ENCODE data around the gene MIOX. TPM values are rescaled to one million over a fixed set of nuclear protein-coding genes. Genes with fewer than 3 reads are reported as not detected.

MIOX gene
- total RNA-seq, 4 donors from 2014 or later: not detected

DNA sequence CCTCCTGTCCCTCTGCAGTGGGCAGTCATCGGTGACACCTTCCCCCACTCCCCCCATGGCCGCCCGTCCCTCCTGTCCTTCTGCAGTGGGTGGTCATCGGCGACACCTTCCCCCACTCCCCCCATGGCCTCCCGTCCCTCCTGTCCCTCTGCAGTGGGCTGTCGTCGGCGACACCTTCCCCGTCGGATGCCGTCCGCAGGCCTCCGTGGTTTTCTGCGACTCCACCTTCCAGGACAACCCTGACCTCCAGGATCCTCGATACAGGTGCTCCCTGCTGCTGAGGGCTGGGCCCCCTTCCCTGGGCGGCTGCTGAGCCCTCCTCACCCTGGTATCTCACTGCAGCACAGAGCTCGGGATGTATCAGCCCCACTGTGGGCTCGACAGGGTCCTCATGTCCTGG, 2.2 kb downstream of the MIOX start:
- TF ChIP-seq, protein P1, sequence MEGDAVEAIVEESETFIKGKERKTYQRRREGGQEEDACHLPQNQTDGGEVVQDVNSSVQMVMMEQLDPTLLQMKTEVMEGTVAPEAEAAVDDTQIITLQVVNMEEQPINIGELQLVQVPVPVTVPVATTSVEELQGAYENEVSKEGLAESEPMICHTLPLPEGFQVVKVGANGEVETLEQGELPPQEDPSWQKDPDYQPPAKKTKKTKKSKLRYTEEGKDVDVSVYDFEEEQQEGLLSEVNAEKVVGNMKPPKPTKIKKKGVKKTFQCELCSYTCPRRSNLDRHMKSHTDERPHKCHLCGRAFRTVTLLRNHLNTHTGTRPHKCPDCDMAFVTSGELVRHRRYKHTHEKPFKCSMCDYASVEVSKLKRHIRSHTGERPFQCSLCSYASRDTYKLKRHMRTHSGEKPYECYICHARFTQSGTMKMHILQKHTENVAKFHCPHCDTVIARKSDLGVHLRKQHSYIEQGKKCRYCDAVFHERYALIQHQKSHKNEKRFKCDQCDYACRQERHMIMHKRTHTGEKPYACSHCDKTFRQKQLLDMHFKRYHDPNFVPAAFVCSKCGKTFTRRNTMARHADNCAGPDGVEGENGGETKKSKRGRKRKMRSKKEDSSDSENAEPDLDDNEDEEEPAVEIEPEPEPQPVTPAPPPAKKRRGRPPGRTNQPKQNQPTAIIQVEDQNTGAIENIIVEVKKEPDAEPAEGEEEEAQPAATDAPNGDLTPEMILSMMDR (IDR thresholded peaks at IDR 0.05; ENCODE audit: low read depth): no peak

DNA sequence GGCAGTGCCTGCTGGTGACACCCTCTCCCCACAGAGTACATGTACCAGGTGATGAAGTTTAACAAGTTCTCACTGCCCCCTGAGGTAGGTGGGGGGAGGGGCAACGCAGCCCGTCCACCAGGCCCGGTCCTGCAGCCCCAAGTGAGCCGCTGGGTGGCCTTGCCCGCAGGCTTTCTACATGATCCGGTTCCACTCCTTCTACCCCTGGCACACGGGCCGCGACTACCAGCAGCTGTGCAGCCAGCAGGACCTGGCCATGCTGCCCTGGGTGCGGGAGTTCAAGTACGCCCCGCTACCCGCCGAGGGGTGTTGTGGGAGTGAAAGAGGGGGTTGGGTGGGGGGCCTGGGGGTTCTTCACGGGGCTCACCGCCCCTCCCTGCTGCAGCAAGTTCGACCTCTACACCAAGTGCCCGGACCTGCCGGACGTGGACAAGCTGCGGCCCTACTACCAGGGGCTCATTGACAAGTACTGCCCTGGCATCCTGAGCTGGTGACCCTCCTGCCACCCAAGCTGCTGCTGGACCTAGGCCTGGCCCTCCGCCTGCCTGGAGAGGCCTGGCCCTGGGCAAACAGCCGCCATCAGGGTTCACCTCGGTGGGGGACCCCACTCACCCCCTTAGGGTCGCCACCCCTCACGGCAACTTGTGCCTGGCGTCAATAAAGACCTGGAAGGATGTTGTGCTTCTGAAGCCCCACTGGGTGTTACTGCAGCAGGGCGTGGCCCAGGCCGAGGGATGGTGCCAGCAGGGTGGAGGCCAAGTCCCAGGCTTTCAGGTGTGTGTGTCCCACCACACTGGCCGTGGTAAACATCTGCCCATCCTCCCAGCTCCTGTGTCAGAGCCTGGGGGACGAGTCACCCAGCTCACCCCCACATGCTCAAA, 2.9 kb downstream of the MIOX start:
- TF ChIP-seq, protein P1 (IDR thresholded peaks at IDR 0.05; ENCODE audit: low read depth): no peak

GRCh38 chr22:50490531-50491308, 4.1 kb downstream of the MIOX start:
- TF ChIP-seq, protein P1 (IDR thresholded peaks at IDR 0.05; ENCODE audit: low read depth): no peak

- TF ChIP-seq, protein P1 (IDR thresholded peaks at IDR 0.05; ENCODE audit: low read depth): no peak
Observed at GRCh38 chr22:50497093-50497492, 10.4 kb downstream of the MIOX start.

GRCh38 chr22:50498322-50498890, 11.7 kb downstream of the MIOX start:
- TF ChIP-seq, protein P1 (IDR thresholded peaks at IDR 0.05; ENCODE audit: low read depth): no peak

DNA sequence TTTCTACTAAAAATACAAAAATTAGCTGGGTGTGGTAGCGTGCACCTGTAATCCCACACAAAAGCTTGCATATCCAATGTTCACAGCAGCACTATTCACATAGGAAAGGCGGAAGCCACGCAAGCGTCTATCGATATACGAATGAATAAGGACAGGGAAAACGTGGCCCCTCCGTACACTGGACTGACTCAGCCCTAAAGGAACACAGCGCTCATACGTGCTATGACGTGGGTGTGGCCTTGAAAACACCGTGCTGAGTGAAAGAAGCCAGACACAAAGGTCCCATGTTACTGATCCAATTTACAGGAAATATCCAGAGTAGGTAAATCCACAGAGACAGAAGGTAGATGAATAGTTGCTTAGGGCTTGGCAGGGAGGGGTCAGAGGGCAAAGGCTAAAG, 13.8 kb downstream of the MIOX start:
- TF ChIP-seq, protein P1 (IDR thresholded peaks at IDR 0.05; ENCODE audit: low read depth): no peak

GRCh38 chr22:50502096-50502495, 15.4 kb downstream of the MIOX start:
- TF ChIP-seq, protein P1 (IDR thresholded peaks at IDR 0.05; ENCODE audit: low read depth): no peak
